Stimulated activated CD4-positive, alpha-beta T cell treated with anti-CD3 and anti-CD28 coated beads, Interleukin-4, amount 100 ng/mL, for 1 hour (primary cell): Measurements from ENCODE around the gene CTDSPL.
"Not testable (repeated sequence)": the region's sequence is repeated elsewhere in the genome, so short reads cannot be mapped to it uniquely, and the experiment has no call there.

Source experiments
- DNase-seq: peaks from one replicate; pipeline ENCODE4 v3.0.0-alpha.2; 2020

The CTDSPL gene

GRCh38 chr3:38026856-38027255, 165.2 kb downstream of the CTDSPL start:
- no peak for DNase-seq

- no peak for DNase-seq
Observed at GRCh38 chr3:38027466-38028465, 166.1 kb downstream of the CTDSPL start.

GRCh38 chr3:38028621-38029361, 167.1 kb downstream of the CTDSPL start:
- no peak for DNase-seq

- DNase-seq = peak; percentile 29
Observed at GRCh38 chr3:38029400-38030125, 167.9 kb downstream of the CTDSPL start, which contains the start of gene PLCD1. PLCD1 (minus strand) TSS chr3:38029642; CDS start chr3:38029539, 103 bp downstream.

GRCh38 chr3:38030126-38031021, 168.7 kb downstream of the CTDSPL start:
- DNase-seq = no peak

GRCh38 chr3:38031022-38031994, 169.6 kb downstream of the CTDSPL start:
- DNase-seq = peak; percentile 53

- no peak for DNase-seq
Observed at GRCh38 chr3:38032328-38032865, 170.7 kb downstream of the CTDSPL start.

- not testable (repeated sequence) for DNase-seq
Observed at GRCh38 chr3:38033586-38033985, 171.9 kb downstream of the CTDSPL start.
